Endodermal cell (in vitro differentiated cells): ENCODE results near the gene ZFAND6. TPM values are rescaled to one million over a fixed set of nuclear protein-coding genes. Genes with fewer than 3 reads are reported as not detected.

Experiments used
- DNase-seq: peaks from one replicate; pipeline ENCODE4 v3.0.0-alpha.2; 2017
- H3K27ac ChIP-seq: 2 replicates; pipeline ENCODE4 v1.5.1; 2013; ENCODE audit warnings: mild to moderate bottlenecking, low read depth, low read length, moderate library complexity
- H3K27me3 ChIP-seq: 2 replicates; pipeline ENCODE4 v1.6.1; 2013; ENCODE audit warnings: mild to moderate bottlenecking, low read length, moderate library complexity; ENCODE audit not compliant: insufficient read depth, control insufficient read depth, poor library complexity, severe bottlenecking
- H3K36me3 ChIP-seq: 2 replicates; pipeline ENCODE4 v1.7.0; 2013; ENCODE audit warnings: mild to moderate bottlenecking, low read length, moderate library complexity; ENCODE audit not compliant: control insufficient read depth, insufficient read depth
- H3K4me1 ChIP-seq: one replicate; pipeline ENCODE4 v1.7.0; 2013; ENCODE audit warnings: low read length; ENCODE audit not compliant: control insufficient read depth, insufficient read depth
- H3K4me3 ChIP-seq: 2 replicates; pipeline ENCODE4 v1.5.1; 2013; ENCODE audit warnings: mild to moderate bottlenecking, low read length, moderate library complexity
- H3K9ac ChIP-seq: 2 replicates; pipeline ENCODE4 v1.6.1; 2013; ENCODE audit warnings: mild to moderate bottlenecking, low read length, moderate library complexity; ENCODE audit not compliant: poor library complexity, severe bottlenecking; ENCODE audit errors: extremely low read depth
- H3K9me3 ChIP-seq: 2 replicates; pipeline ENCODE4 v1.6.1; 2013; ENCODE audit warnings: mild to moderate bottlenecking, low read length, moderate library complexity; ENCODE audit not compliant: control insufficient read depth
- H3K27ac Mint-ChIP-seq: 2 replicates; pipeline ENCODE4 v1.8.0; 2020; ENCODE audit warnings: mixed read lengths
- H3K27me3 Mint-ChIP-seq: 2 replicates; pipeline ENCODE4 v1.8.0; 2021; ENCODE audit warnings: mild to moderate bottlenecking, mixed read lengths; ENCODE audit not compliant: insufficient read depth
- H3K36me3 Mint-ChIP-seq: 2 replicates; pipeline ENCODE4 v1.8.0; 2020; ENCODE audit warnings: low read depth, mixed read lengths
- H3K4me1 Mint-ChIP-seq: 2 replicates; pipeline ENCODE4 v1.8.0; 2020; ENCODE audit warnings: mixed read lengths
- H3K4me3 Mint-ChIP-seq: 2 replicates; pipeline ENCODE4 v1.8.0; 2020; ENCODE audit warnings: mild to moderate bottlenecking, moderate library complexity, mixed read lengths
- H3K9me3 Mint-ChIP-seq: 2 replicates; pipeline ENCODE4 v1.8.0; 2020; ENCODE audit warnings: mild to moderate bottlenecking, mixed read lengths
- WGBS, 2 experiments: methylation state at CpG; one replicate each; pipeline versions ENCODE4 v1.1.5 to v1.1.7; 2013; ENCODE audit warnings: missing lambda C conversion rate in 2 of 2, mixed read lengths in 1 of 2; ENCODE audit not compliant: insufficient coverage in 1 of 2, insufficient read length in 1 of 2; 5-methylcytosine and 5-hydroxymethylcytosine counted together
- total RNA-seq, 2 donors: library from RNA; stranded (reverse); fragmentation: NEBNext Ultra II Directional in 1 of 2; extraction: Animal tissue kit (Norgen Biotek cat#: 25700) in 1 of 2; gene quantifications; 2 replicates in 1 of 2; 3 replicates in 1 of 2; pipeline ENCODE4 v1.2.1, GENCODE V29; 2021
- TF ChIP-seq, protein P1 (sequence below): fragments of 200-600 bp; sonication (generic); conservative IDR thresholded peaks from 2 replicates; pipeline ENCODE4 v1.5.0; 2021; ENCODE audit warnings: antibody characterized with exemption, mild to moderate bottlenecking

Gene ZFAND6
- total RNA-seq, 2 donors from 2014 or later = 84.5 to 86.2 TPM

DNA sequence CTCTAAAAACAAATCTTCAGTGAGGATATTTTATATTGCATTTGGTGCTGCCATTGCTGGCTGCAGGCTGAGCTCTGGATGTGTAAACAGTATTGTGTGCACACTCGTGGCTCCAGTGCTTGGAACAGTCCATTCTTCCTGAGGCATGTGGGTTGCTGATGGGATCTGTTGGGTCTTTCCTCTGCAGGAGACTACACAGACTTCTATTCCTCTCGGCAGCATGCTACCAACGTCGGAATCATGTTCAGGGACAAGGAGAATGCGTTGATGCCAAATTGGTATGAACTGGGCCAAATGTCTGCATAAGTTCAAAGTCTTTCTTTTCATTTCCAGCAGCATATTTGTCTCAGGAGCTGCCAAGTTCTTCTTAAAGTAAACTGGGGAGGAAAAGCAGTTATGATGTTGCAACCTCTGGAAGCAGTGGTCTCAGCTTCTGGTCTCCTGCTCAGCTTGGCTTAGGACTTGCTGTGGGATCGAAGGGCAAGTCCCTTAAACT lies 102.6 kb downstream of the ZFAND6 start:
- TF ChIP-seq, protein P1, sequence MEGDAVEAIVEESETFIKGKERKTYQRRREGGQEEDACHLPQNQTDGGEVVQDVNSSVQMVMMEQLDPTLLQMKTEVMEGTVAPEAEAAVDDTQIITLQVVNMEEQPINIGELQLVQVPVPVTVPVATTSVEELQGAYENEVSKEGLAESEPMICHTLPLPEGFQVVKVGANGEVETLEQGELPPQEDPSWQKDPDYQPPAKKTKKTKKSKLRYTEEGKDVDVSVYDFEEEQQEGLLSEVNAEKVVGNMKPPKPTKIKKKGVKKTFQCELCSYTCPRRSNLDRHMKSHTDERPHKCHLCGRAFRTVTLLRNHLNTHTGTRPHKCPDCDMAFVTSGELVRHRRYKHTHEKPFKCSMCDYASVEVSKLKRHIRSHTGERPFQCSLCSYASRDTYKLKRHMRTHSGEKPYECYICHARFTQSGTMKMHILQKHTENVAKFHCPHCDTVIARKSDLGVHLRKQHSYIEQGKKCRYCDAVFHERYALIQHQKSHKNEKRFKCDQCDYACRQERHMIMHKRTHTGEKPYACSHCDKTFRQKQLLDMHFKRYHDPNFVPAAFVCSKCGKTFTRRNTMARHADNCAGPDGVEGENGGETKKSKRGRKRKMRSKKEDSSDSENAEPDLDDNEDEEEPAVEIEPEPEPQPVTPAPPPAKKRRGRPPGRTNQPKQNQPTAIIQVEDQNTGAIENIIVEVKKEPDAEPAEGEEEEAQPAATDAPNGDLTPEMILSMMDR = no peak
- no peak for DNase-seq
- Histone ChIP-seq H3K9me3 (no peaks in the 10 kb centered on the region), H3K4me1 (no peaks in the 10 kb centered on the region), H3K9ac (no peak overlapping the region), H3K27me3 (no peaks in the 10 kb centered on the region), H3K4me3 (no peak overlapping the region), H3K36me3 (no peaks in the 10 kb centered on the region), H3K27ac (no peak overlapping the region)
- no peak overlapping the region for H3K4me3 Mint-ChIP-seq
- no peaks in the 10 kb centered on the region for H3K4me1 Mint-ChIP-seq
- peaks cover 17% of the 10 kb centered on the region for H3K36me3 Mint-ChIP-seq
- no peaks in the 10 kb centered on the region for H3K27me3 Mint-ChIP-seq
- 93 to 98% methylated on average over 6 of the region's 6 CpGs for WGBS, 2 experiments
- H3K9me3 Mint-ChIP-seq = no peaks in the 10 kb centered on the region
- no peak overlapping the region for H3K27ac Mint-ChIP-seq

GRCh38 chr15:80163217-80163616 lies 103.7 kb downstream of the ZFAND6 start:
- no peak for DNase-seq
- TF ChIP-seq, protein P1 = no peak
- H3K9me3 Mint-ChIP-seq = no peaks in the 10 kb centered on the region
- H3K4me3 Mint-ChIP-seq = no peak overlapping the region
- Histone ChIP-seq H3K9ac (no peak overlapping the region), H3K36me3 (no peaks in the 10 kb centered on the region), H3K27ac (no peak overlapping the region), H3K4me1 (no peaks in the 10 kb centered on the region), H3K27me3 (no peaks in the 10 kb centered on the region), H3K9me3 (no peaks in the 10 kb centered on the region), H3K4me3 (no peak overlapping the region)
- no peaks in the 10 kb centered on the region for H3K27me3 Mint-ChIP-seq
- H3K4me1 Mint-ChIP-seq = no peaks in the 10 kb centered on the region
- H3K36me3 Mint-ChIP-seq = peaks cover 17% of the 10 kb centered on the region
- 93 to 100% methylated on average over 4 to 5 of the region's 5 CpGs for WGBS, 2 experiments
- no peak overlapping the region for H3K27ac Mint-ChIP-seq

- Mint-ChIP-seq H3K4me1 (no peaks in the 10 kb centered on the region), H3K4me3 (no peak overlapping the region), H3K9me3 (no peaks in the 10 kb centered on the region), H3K36me3 (peaks cover 21% of the 10 kb centered on the region), H3K27ac (no peak overlapping the region), H3K27me3 (no peaks in the 10 kb centered on the region)
- no peak overlapping the region for H3K27ac ChIP-seq
- H3K9ac ChIP-seq = no peak overlapping the region
- DNase-seq = no peak
- no peaks in the 10 kb centered on the region for H3K9me3 ChIP-seq
- TF ChIP-seq, protein P1 = no peak
- H3K4me3 ChIP-seq = no peak overlapping the region
- no peaks in the 10 kb centered on the region for H3K36me3 ChIP-seq
- H3K27me3 ChIP-seq = no peaks in the 10 kb centered on the region
- WGBS, 2 experiments = 90 to 91% methylated on average over 1 of the region's 1 CpG
- no peaks in the 10 kb centered on the region for H3K4me1 ChIP-seq
These were observed 104.4 kb downstream of the ZFAND6 start for GRCh38 chr15:80163897-80164296.
